ENCODE measurements around the gene AMPD2.
"Not testable (repeated sequence)": the region's sequence is repeated elsewhere in the genome, so short reads cannot be mapped to it uniquely, and the experiment has no call there.

The AMPD2 gene

DNA sequence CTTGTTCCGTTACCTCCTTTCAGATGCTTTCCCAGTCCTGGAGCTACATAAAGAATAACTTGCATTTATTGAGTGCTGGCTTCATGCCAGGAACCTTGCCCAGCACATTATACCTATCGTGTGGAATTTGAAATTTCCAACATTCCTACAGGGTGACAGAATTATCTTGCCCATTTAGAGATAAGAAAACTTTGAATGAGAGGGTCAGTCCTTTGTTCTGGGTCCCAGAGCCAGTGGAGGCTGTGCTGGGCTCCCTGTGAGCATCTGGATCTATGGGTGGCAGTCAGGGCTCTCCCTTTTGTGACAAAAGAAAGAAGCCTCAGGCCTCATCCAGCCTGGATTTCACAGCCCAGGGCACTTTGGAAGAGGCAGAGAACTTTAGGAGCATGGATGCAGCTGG lies 39.5 kb downstream of the AMPD2 start:
- no peak for DNase-seq (ENCODE audit: low read depth, low spot score)
- POLR2A ChIA-PET: no interaction called here
- no peak overlapping the region for H3K4me3 ChIP-seq (ENCODE audit: low read depth, low read length)
- no peak for TF ChIP-seq CTCF (IDR thresholded peaks at IDR 0.05; ENCODE audit: insufficient read depth, low read length, missing control alignments)
- CTCF ChIA-PET: interaction anchor here (0.8 to 16.1 kb wide), 4 partner anchors 16 to 114 kb away, joined by 3 to 344 read pairs (median 128); no protein-coding TSS in a partner anchor

DNA sequence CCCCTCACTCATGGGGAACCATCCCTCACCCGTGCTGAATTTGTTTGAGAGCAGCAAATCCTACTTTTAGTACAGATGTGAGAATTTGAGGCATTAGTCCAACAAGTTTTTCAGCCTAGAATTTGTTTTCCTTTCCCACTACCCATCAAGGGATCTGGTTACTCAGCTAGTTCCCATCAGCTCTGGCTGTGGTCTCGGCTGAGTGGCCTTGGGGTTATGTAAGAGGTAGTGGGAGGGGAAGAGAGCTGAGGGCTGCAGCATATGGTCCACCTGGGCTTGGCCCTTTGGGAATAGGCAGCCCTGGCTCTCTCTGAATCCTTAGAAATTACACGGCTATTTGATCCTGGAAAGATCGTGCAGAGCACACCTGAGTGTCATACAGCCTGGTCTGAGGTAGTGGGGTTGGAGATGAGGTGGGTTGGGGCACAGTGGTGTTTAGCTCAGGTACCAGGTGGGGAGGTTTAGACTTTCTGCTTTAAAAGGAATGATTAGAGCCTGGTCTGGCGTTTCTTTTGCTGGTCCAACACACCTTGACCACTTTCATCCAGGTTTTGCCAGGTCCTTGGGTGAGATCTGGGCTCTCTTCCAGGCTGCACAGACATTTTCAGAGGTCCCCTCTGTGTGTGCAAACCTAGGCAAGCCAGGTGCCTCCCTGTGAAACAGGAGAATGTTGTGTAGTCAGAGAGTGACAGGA lies 40.5 kb downstream of the AMPD2 start:
- no peak for TF ChIP-seq CTCF (IDR thresholded peaks at IDR 0.05; ENCODE audit: insufficient read depth, low read length, missing control alignments)
- DNase-seq (ENCODE audit: low read depth, low spot score): no peak
- no peak overlapping the region for H3K4me3 ChIP-seq (ENCODE audit: low read depth, low read length)
- CTCF ChIA-PET: interaction anchor here (0.8 to 16.1 kb wide), 5 partner anchors 10 to 324 kb away, joined by 3 to 228 read pairs (median 5); partner anchors contain the start of gene AHCYL1
- POLR2A ChIA-PET: no interaction called here

GRCh38 chr1:109660691-109661026 lies 41.0 kb downstream of the AMPD2 start:
- CTCF ChIA-PET: interaction anchor here (1.1 to 16.1 kb wide), 4 partner anchors 10 to 324 kb away, joined by 4 to 228 read pairs (median 16); partner anchors contain the start of gene AHCYL1
- DNase-seq (ENCODE audit: low read depth, low spot score); POLR2A ChIA-PET; H3K4me3 ChIP-seq (ENCODE audit: low read depth, low read length): not testable (repeated sequence)

DNA sequence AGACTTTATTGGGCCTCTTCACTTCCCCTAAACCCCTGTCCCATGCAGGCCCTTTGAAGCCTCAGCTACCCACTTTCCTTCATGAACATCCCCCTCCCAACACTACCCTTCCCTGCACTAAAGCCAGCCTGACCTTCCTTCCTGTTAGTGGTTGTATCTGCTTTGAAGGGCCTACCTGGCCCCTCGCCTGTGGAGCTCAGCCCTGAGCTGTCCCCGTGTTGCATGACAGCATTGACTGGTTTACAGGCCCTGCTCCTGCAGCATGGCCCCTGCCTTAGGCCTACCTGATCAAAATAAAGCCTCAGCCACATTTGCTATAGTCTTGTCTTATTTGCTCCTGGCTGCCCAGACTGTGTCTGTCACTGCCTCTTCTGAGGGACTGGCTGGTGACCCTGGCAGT lies 41.8 kb downstream of the AMPD2 start:
- no peak for DNase-seq (ENCODE audit: low read depth, low spot score)
- POLR2A ChIA-PET: interaction anchor here (0.6 kb wide), 1 partner anchor 136 kb away, joined by 4 read pairs; no protein-coding TSS in a partner anchor
- CTCF ChIA-PET: interaction anchor here (0.7 to 16.1 kb wide), 7 partner anchors 9 to 323 kb away, joined by 3 to 228 read pairs (median 4); partner anchors contain the start of gene AHCYL1
- TF ChIP-seq CTCF (IDR thresholded peaks at IDR 0.05; ENCODE audit: insufficient read depth, low read length, missing control alignments): no peak
- H3K4me3 ChIP-seq (ENCODE audit: low read depth, low read length): no peak overlapping the region

- CTCF ChIA-PET: no interaction called here
- DNase-seq (ENCODE audit: low read depth, low spot score): no peak
- TF ChIP-seq CTCF (IDR thresholded peaks at IDR 0.05; ENCODE audit: insufficient read depth, low read length, missing control alignments): no peak
- no peak overlapping the region for H3K4me3 ChIP-seq (ENCODE audit: low read depth, low read length)
- POLR2A ChIA-PET: no interaction called here
Observed at GRCh38 chr1:109664671-109665070, 45.0 kb downstream of the AMPD2 start.

DNA sequence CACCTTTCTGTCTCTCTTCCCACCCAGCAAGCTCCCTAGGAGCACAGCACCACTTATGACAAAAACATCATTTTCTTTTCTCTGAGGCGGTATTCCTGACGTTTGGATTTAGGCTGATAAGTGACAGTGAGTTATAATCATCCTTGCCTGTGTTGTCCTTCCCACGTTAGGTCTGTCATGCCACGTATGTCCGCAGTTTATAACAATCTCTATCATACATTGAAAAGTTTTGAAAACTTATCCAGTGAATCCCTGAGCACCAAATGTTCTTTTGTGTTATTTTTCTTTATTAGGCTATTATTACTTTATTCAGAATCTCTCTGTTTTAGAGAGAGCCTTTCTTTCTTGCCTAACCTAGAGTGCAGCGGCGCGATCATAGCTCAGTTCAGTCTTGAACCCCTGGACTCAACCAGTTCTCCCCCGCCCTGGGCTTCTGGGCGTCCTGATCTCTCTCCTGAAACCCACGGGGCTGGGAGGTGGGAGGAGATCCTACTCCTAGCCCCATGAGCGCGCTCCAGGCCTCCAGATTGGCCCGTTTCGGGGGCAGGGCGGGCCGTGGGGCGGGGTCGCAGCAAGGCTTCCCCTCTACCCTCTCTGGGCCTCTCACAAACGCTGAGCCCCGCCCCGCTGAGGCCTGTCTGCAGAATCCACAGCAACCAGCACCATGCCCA lies 48.0 kb downstream of the AMPD2 start, which contains the start of gene GSTM2:
TSS of gene GSTM2 (plus strand) at position 606 of the 671 bp plus-strand sequence. CDS start at position 665, 59 bp downstream.
- ChIA-PET CTCF (interaction anchor here (1.2 to 2.6 kb wide), 5 partner anchors 27 to 317 kb away, joined by 3 to 9 read pairs (median 4); partner anchors contain the start of gene AHCYL1), POLR2A (interaction anchor here (0.6 kb wide), 1 partner anchor 53 kb away, joined by 3 read pairs; no protein-coding TSS in a partner anchor)
- no peak for DNase-seq (ENCODE audit: low read depth, low spot score)

More for the DNA sequence above, 48.0 kb downstream of the AMPD2 start, which contains the start of gene GSTM2:
- H3K4me3 ChIP-seq (ENCODE audit: low read depth, low read length): peak within 1 kb of the TSS; percentile 64
- TF ChIP-seq CTCF (IDR thresholded peaks at IDR 0.05; ENCODE audit: insufficient read depth, low read length, missing control alignments): no peak

All from AG04449 (cell line).